Progenitor cell of endocrine pancreas (in vitro differentiated cells): ENCODE data around the gene FITM1. TPM values are rescaled to one million over a fixed set of nuclear protein-coding genes. Genes with fewer than 3 reads are reported as not detected.
A peak's percentile ranks its signal among the peaks of the same experiment; 100 is the strongest.

Experiments
- DNase-seq: peaks from one replicate; pipeline ENCODE4 v3.0.0; 2021; ENCODE audit warnings: low spot score; ENCODE audit not compliant: unreplicated experiment
- H3K27ac Mint-ChIP-seq: 2 replicates; pipeline ENCODE4 v1.8.0; 2021; ENCODE audit warnings: mild to moderate bottlenecking, moderate library complexity, mixed read lengths
- H3K27me3 Mint-ChIP-seq: 2 replicates; pipeline ENCODE4 v1.8.0; 2021; ENCODE audit warnings: mixed read lengths
- H3K36me3 Mint-ChIP-seq: 2 replicates; pipeline ENCODE4 v1.8.0; 2022; ENCODE audit warnings: mixed read lengths; ENCODE audit not compliant: insufficient read depth
- H3K4me1 Mint-ChIP-seq: 2 replicates; pipeline ENCODE4 v1.8.0; 2021; ENCODE audit warnings: low read depth, mixed read lengths
- H3K4me3 Mint-ChIP-seq: 2 replicates; pipeline ENCODE4 v1.8.0; 2021; ENCODE audit warnings: low read depth, mild to moderate bottlenecking, moderate library complexity, mixed read lengths
- H3K9me3 Mint-ChIP-seq: 2 replicates; pipeline ENCODE4 v1.8.0; 2021; ENCODE audit warnings: low read depth, mixed read lengths
- total RNA-seq: library from RNA; stranded (reverse); gene quantifications from 2 replicates; pipeline ENCODE4 v1.2.1, GENCODE V29; 2021
- TF ChIP-seq, protein P1 (sequence below): fragments of 200-600 bp; sonication (generic); IDR thresholded peaks from one replicate; pipeline ENCODE4 v1.5.0; 2021; ENCODE audit warnings: antibody characterized with exemption, mild to moderate bottlenecking; ENCODE audit not compliant: unreplicated experiment

The FITM1 gene
- total RNA-seq, 1 donor from 2014 or later, result 1.9 TPM

- Mint-ChIP-seq H3K9me3 (no peaks in the 10 kb centered on the region), H3K27ac (peak overlapping the region; percentile 84), H3K36me3 (peaks cover 37% of the 10 kb centered on the region), H3K4me3 (no peak overlapping the region), H3K27me3 (no peaks in the 10 kb centered on the region), H3K4me1 (peaks cover 19% of the 10 kb centered on the region)
- TF ChIP-seq, protein P1, sequence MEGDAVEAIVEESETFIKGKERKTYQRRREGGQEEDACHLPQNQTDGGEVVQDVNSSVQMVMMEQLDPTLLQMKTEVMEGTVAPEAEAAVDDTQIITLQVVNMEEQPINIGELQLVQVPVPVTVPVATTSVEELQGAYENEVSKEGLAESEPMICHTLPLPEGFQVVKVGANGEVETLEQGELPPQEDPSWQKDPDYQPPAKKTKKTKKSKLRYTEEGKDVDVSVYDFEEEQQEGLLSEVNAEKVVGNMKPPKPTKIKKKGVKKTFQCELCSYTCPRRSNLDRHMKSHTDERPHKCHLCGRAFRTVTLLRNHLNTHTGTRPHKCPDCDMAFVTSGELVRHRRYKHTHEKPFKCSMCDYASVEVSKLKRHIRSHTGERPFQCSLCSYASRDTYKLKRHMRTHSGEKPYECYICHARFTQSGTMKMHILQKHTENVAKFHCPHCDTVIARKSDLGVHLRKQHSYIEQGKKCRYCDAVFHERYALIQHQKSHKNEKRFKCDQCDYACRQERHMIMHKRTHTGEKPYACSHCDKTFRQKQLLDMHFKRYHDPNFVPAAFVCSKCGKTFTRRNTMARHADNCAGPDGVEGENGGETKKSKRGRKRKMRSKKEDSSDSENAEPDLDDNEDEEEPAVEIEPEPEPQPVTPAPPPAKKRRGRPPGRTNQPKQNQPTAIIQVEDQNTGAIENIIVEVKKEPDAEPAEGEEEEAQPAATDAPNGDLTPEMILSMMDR, result no peak
- no peak for DNase-seq
These were observed 47.4 kb downstream of the FITM1 start for GRCh38 chr14:24177891-24178290.

DNA sequence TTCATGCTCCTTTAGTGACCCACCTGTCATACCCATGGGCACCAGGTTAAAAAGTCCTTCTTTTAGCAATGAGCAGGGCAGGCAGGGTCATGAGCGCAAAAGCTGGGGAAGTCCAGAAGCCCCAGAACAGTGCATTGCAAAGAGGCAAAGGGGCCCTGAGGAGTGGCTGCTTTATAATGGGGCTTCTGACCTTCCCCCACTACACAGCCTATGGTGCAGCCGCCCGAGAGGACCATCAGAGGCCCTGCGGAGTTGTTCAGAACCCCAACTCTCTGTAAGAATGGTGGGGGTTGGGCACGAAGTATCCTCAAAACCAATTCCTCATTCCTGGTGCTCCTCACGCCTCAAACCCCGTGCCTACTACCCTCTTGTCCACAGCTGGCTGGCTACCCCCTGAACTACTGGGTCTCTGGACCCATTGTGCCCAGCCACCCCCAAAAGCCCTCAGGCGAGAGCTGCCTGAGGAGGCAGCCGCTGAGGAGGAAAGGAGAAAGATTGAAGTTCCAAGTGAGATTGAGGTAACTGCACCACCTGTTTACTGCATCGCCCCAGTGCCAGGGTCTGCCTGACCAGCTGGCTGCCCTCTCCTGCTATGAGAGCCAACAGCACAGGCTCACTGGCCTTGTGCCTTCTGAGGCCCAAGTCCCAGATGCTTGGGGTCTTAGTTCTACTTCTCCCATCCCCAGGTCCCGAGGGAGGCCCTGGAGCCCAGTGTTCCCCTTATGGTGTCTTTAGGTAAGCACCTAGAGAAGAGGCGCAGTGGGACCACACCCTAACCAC, 48.1 kb downstream of the FITM1 start:
- Mint-ChIP-seq H3K9me3 (no peaks in the 10 kb centered on the region), H3K4me1 (peaks cover 13% of the 10 kb centered on the region), H3K27ac (peak overlapping the region; percentile 87), H3K36me3 (peaks cover 39% of the 10 kb centered on the region), H3K4me3 (no peak overlapping the region), H3K27me3 (no peaks in the 10 kb centered on the region)
- DNase-seq, result no peak
- TF ChIP-seq, protein P1, result no peak

DNA sequence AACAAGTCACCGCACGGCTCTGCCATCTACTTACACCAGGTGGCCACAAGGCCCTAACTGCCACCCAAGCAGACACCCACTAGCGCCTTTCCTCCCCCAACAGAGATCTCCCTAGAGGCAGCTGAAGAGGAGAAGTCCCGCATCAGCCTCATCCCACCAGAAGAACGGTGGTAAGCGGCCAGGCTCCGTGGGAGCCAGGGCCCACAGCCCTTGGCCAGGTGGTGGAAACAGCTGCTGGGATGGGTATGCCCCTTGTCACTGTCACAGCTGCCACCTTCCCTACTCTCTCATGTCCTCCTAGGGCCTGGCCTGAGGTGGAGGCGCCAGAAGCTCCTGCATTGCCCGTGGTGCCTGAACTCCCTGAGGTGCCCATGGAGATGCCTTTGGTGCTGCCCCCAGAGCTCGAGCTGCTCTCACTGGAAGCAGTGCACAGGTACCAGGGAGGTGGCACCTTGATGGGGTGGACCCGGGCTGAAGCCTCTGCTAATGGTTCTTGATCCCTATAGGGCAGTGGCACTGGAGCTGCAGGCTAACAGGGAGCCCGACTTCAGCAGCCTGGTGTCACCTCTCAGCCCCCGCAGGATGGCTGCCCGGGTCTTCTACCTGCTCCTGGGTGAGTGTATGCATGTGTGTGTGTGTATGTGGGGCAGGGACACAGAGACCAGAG, 49.0 kb downstream of the FITM1 start:
- H3K9me3 Mint-ChIP-seq, result no peaks in the 10 kb centered on the region
- no peaks in the 10 kb centered on the region for H3K27me3 Mint-ChIP-seq
- no peak overlapping the region for H3K4me3 Mint-ChIP-seq
- DNase-seq, result no peak
- TF ChIP-seq, protein P1, result no peak
- peaks cover 37% of the 10 kb centered on the region for H3K36me3 Mint-ChIP-seq
- peaks cover 9% of the 10 kb centered on the region for H3K4me1 Mint-ChIP-seq
- H3K27ac Mint-ChIP-seq, result peak overlapping the region; percentile 87

DNA sequence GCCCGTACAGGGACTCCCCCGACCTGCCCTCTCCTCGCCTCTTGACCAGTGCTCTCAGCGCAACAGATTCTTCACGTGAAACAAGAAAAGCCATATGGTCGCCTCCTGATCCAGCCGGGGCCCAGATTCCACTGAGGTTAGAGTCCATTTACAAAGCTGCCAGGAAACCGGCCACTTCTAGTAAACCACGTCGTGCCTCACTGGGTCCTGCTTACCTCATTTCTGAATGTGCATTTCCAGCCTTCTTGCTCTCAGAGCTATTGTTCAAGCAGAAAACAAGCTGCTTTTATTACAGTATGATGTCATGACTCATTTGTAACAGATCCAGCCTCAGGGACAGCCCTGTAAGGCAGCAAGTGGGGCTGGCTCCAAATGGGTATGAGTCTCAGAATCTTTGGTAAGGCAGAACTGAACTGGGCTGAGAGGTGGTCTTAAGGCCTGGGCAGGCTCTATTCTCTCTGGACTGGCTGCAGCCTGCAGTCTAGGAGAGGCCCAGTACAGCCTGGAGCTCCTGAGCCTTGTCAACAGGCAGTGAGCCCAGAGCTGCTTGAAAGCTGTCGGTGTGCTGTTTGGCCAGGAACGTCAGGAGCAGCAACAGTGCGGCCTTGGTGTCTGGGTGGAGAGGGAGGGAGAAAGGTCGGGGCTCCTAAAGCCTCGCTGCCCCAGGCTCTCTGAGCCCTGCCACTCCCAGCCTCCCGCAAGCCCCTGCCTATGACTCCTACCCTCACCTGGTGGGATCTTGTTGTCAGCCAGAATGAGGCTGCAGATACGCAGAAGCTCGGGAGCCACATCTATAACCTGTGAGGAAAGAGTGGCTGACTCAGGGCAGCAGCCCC, 49.7 kb downstream of the FITM1 start:
- H3K36me3 Mint-ChIP-seq, result peaks cover 29% of the 10 kb centered on the region
- H3K27me3 Mint-ChIP-seq, result no peaks in the 10 kb centered on the region
- no peaks in the 10 kb centered on the region for H3K9me3 Mint-ChIP-seq
- no peak for DNase-seq
- peak overlapping the region; percentile 86 for H3K27ac Mint-ChIP-seq
- TF ChIP-seq, protein P1, result no peak
- H3K4me3 Mint-ChIP-seq, result no peak overlapping the region
- H3K4me1 Mint-ChIP-seq, result peaks cover 4% of the 10 kb centered on the region
